Erythroblast (primary cell): ENCODE results near the gene AGBL4.

Experiments used
- GATA1 ChIP-seq: IDR thresholded peaks from 2 replicates; pipeline ENCODE4 v1.6.1; 2011; ENCODE audit warnings: low read depth, mild to moderate bottlenecking, control low read depth, low read length, moderate library complexity
- POLR2A ChIP-seq: IDR thresholded peaks from 2 replicates; pipeline ENCODE4 v1.6.1; 2011; ENCODE audit warnings: mild to moderate bottlenecking, low read length

GRCh38 chr1:49854741-49855140 lies 169.0 kb downstream of the AGBL4 start:
- TF ChIP-seq POLR2A (no peak), GATA1 (no peak)
